GM04504 (cell line): Measurements from ENCODE around the gene KLF14.
"Not testable (repeated sequence)": the region's sequence is repeated elsewhere in the genome, so short reads cannot be mapped to it uniquely, and the experiment has no call there.

Experiments
- DNase-seq: peaks from one replicate; pipeline ENCODE4 v3.0.0-alpha.2; 2012; ENCODE audit warnings: low read depth

The KLF14 gene

DNA sequence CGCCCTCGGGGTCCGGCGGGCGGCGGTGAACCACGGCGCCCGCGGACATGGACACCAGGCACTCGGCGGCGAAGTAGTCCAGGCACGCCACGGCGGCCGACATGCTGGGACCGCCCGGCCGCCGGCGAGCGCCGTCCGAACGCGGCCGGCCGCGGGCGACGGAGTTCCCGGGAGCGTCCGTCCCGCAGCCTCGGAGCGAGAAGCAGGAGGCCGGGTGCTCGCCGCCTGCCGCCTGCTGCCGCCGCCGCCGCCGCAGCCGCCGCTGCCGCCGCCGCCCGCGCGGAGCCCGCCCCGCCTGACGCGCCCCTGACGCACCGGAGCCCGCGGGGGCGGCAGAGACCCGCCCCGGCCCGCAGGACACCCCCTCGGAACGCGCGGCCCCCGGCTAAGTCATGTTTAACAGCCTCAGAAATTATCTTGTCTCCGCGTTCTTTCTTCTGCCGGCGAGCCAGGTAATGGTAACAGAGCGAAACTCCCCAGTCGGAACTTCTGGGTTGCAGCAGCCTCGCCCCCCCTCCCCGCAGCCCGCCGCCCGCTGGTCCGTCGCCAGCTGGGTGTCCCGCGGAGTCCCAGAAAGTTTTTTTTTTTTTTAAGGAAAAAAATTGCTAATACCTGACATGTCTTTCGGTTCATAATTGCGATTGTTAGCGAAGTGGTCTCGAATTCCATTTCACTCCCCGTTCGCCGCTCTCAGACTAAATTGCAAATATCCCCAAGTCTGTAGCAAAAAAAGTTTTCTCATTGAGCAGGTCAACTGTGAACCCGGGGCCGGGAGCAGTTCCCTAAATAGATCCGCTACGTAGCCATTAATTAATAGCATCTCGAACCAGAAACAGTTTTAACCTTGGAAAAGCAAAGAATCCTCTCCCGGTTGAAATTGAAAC, at the start of gene KLF14:
Gene KLF14 (minus strand): TSS at position 277 of the 884 bp plus-strand sequence. CDS start 174 bp downstream, at position 103.
- no peak for DNase-seq

DNA sequence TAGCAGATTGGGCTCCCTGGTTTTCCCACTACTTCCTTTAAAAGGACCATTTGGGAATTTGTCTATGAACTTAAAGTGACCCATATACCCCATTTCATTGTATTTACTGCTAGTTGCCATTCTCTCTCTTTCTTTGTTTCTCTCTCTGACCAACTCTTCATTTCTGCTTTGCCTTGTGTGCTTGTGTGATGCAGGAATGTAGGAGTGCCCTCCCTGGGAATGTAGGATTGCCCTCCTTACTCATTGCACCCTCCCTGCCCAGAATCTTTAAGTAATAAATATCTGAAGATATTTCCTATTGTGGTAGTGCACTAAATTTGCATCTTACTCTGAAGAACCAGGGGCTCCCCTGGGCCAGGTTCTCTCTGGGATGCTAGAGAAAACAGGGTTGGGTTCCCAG, 47.3 kb upstream of the KLF14 start:
- no peak for DNase-seq

DNA sequence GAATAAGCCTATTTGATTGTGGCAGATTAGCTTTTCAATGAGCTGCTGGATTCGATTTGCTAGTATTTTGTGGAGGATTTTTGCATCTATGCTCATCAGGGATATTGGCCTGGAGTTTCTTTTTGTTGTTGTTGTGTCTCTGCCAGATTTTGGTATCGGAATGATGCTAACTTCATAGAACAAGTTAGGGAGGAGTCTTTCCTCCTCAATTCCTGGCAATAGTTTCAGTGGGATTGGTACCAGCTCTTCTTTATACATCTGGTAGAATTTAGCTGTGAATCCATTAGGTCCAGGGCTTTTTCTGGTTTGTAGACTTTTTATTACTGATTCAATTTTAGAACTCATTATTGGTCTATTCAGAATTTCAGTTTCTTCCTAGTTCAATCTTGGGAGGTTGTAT, 43.4 kb upstream of the KLF14 start:
- peak; percentile 1 for DNase-seq

DNA sequence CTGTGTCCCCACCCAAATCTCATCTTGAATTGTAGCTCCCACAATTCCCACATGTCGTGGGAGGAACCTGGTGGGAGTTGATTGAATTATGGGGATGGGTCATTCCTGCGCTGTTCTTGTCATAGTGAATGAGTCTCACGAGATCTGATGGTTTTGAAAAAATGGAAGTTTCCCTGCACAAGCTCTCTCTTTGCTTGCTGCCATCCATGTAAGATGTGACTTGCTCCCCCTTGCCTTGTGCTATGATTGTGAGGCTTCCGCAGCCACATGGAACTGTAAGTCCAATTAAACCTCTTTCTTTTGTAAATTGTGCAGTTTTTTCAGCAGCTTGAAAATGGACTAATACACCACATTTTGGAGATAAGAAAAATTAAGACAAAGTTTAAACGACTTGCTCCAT, 38.4 kb upstream of the KLF14 start:
- DNase-seq, result not testable (repeated sequence)

DNA sequence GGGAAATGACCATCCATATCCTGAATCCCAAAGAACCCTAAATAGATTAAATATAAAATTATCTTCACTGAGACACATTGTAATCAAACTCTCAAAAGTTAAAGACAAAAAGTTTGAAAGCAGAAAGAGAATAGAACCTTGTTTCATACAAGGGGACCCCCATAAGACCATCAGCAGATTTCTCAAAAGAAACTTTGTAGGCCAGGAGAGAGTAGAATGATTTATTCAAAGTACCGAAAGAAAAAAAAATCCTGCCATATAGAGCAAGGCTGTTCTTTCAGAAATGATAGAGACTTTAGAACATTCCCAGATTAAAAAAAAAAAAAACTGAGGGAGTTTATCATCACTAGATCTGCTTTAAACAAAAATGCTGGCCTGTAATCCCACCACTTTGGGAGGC, 34.8 kb upstream of the KLF14 start:
- DNase-seq, result no peak

DNA sequence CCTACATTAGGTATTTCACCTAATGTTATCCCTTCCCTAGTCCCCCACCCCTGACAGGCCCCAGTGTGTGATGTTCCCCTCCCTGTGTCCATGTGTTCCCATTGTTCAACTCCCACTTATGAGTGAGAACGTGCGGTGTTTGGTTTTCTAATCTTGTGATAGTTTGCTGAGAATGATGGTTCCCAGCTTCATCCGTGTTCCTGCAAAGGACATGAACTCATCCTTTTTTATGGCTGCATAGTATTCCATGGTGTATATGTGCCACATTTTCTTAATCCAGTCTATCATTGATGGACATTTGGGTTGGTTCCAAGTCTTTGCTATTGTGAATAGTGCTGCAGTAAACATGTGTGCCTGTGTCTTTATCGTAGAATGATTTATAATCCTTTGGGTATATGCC, 30.6 kb upstream of the KLF14 start:
- DNase-seq, result not testable (repeated sequence)

DNA sequence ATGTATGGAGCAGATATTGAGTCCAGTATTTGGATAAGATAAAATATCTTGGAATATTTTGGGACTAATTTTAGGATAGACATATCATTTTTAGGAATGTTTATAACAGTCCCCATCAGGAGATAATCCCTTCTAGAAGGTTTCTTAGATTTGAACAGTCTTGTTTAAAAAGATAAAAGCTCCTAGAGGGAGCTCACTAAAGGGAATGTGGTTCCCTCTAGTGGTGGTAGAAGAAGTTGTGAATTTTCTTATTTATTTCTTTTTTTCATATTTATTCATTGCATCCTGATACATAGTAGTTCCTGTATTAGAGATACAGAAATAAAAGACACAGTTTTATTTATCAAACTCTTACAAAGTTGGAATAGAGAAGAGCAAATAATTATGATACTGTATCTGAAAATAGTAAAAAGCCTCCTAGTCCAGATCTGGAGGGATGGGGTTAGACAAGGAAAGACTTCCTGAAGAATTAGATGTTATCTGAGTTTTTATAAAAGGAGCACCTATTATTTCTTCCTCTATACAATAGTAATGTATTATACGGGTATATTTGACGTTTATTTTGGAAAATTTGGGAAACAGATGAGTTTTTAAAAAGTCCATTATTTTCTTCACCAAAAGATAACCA, 24.5 kb upstream of the KLF14 start:
- peak; percentile 27 for DNase-seq

DNA sequence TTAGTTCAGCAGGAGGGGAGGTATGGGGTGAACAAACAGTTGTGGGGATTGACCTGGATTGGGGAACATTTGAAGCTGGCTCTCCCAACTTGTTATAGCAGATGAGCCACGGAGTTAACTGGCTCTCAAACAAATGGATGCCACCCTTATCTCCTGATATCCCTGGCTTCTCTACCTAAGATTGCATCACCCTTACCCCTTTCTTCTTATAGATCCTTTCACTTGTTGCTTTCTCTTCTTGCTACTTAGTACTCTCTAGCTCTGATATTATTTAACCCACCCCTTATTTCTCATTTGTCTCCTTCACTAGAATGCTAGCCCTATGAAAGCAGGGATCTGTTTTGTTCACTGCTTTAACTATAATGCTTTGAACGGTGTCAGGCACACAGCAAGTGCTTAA, 22.3 kb upstream of the KLF14 start:
- DNase-seq, result no peak

DNA sequence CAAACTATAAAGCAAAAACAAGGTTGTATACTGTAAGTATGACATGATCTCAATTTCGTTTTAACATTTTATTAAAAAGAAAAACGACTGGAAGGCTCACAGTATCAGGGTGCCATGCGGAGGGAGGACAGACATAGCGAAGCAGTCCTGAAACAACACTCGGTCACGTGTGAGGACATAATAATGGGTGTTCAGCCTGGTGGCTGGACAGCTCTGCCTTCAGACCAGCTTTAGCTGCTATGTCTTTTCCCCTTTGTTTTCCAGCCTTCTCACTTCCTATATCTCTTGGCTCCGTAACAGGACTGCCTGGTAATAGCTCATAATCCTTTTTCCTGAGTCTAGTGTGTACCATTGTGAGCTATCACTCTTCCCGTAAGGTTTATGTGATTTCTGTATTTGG, 18.4 kb upstream of the KLF14 start:
- no peak for DNase-seq

DNA sequence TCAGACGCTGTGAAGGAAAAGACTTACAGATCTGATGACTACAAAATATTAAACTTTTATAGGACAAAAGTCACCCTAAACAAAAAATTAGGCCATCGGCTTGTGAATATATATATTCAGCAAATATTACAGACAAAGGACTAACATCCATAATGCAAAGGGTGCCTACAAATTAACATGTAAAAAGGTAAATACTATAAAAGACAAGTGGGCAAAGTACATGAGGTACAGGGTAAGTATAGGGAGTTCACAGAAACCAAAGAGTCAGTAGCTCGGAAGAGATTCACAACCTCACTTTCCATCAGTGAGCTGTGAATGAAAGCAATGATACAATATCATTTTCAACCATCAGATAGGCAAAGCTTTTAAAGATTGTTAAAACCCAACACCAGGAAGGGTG, 16.7 kb upstream of the KLF14 start:
- DNase-seq, result no peak

DNA sequence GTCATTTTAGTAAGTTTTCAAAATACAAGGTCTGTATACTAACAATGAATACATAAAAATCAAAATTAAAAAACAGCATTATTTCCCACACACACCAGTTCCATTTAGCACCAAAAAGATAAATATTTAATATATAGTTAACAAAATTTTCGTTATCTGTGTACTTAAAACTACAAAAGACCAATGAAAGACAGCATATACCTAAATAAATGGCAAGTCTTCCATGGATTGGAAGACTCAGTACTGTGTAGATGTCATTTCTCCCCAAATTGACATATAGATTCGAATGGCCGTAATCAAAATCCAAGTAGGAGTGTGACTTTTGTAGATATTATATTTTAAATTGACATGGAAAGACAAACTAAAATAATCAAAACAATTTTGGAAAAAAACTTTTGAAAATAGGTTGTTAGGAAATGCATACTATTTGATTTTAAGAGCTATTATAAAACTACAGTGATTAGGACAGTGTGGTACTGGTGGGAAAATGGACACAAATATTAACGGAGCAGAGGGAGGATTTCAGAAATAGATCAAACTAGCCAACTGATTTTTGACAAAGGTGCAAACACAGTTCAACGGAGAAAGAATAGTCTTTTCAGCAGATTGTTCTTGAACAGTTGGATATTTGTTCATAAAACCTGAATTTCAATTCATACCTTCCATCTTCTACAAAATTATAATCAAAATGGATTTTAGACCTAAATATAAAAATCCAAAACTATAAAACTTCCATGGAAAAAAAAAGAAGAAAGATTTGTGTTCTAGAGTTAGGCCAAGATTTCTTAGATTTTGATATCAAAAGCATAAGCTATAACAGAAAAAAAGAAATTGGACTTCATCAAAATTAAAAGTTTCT, 14.8 kb upstream of the KLF14 start:
- no peak for DNase-seq

DNA sequence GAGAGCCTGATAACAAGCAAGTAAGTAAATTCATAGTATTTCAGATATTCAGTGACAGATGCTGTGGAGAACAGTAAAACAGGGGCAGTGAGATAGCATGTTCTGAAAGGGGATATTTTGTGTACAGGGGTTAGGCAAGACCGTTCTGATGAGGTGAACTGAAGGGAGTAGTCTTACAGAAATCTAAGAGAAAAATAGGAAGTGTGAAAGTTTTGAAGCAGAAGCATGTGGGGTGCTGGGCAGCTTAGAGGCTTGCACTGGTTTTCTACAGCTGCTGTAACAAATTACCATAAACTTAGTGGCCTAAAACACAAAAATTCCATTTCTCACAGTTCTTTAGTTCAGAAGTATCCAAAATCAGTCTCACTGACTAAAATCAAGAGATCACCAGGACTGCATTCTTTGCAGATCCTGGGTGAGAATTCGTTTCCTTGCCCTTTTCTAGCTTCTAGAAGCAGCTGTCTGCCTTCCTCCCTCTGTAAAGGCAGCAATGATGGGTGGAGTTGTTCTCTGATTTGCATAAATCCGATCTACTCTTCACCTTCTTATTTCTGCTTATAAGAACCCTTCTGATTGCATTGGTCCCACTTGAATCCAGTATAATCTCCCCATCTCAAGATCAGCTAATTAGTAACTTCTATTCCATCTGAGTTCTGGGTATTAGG, 7.5 kb upstream of the KLF14 start:
- DNase-seq, result no peak

DNA sequence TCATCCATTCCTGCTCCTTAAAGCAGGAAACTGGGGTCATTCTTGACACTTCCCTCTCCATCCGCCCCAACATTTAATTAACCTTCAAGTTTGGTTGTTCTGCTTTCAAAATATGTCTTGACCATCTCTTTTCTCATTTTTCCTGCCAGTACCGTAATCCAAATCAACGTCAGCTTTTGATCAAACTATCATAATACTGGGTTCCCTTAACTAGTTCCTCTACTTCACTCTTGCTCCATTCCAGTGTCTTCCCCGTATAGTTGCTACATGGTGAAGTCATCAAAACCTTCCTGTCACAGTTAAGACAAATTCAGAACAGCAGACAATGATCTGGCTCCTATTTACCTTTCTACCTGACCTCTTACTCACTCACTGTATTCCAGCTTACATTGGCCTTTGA, 6.6 kb upstream of the KLF14 start:
- DNase-seq, result no peak

DNA sequence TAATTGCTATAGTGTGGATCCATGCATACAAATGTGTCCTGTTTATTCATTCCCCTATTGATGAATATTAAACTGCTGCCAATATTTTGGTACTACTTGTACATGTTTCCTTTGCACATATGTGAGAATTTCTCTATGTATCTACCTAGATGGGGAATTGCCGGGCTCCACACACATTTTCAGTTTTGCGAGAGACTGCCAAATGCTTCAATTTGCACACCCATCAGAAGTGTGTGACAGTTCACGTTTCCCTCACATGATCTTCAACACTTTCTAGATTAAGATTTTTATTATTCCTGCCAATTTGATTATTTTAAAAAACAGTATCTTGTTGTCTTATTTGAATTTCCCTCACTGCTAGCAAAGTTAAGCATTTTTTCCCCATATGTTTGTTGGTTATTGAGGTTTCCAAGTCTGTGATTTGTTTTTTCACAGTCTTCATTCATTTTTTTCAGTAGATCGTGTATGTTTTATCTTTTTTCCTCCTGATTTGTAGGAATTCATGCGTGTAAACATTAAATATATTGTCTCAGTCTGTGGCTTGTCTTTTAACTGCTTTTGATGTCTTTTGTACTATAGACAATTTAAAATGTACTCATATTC, 2.4 kb upstream of the KLF14 start:
- no peak for DNase-seq

DNA sequence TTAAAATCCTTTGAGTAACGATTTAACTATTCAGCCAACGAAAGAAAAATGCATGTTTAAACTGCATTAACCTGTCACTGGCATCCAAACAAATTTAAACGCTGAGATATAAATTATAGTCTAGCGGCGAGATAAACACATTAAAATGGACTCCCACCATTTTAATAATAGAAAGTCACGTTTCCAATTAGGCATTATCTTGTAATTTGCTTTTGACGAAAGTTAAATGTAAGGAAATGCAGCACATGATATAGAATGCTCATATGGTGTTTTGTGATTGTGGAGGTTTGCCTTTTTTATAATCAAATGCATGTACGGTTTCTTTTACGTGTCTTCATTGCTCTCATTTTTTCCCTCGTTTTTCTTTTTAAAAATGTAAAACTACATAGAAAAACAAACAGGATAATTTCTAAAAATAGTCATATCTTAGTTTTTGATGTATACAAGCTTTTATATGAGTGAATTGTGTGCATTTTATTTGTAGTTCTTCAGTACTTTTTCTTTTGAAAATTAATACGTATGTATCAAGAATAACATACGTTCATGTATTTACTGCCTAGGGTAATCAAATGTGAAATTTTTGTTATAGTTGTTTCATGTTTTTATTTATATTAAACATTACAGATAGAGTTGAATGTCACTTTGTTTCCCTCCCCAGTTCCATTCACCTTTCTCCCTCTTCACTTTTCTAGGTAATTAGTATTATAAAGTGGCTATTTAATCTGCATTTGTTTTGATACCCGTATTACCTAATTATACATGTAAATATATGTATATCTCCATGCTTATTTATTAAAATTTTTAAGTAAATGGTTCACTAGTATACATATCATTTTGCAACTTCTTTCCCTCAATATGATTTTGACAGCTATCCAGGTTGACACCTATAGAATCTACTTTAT, 1.1 kb upstream of the KLF14 start:
- no peak for DNase-seq

DNA sequence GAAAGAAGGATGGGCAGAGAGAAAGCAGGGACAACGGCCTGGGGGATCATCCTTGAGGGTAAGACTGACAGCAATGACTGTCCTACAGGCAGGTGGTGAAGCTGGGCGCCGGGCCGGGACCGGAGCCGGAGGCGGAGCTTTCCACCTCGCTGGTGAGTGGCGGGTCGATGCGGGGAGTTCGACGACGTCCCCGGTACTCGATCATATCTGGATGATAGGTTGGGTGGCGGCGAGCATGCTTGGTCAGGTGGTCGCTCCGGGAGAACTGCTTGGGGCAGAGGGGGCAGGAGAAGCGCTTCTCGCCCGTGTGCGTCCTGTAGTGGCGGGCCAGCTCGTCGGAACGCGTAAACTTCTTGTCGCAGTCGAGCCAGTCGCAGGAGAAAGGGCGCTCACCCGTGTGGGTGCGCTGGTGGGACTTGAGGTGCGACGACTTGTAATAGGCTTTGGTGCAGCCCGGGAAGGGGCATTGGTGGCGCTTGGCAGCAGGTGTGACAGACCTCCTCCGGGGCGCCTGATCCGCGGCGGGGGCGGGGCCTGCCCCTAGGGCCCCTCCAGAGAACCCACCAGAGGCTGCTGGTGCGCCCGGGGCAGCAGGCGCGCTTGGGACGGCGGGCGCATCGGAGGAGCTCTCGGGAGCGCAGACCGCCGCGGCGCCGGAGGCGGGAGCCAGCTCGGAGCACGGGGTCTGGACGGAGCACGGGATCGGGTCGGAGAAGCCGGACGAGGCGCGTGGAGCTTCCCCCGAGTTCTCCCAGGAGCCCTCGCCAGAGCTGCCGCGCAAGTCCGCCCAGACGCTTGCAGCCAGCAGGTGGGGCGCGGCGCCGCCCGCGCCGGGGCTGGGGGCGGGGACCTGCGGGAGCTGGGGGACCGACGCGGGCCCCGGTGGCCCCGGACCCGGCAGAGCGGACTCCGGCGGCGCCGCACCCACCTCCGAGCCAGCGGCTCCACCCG, 752 bp downstream of the KLF14 start:
- DNase-seq, result no peak

DNA sequence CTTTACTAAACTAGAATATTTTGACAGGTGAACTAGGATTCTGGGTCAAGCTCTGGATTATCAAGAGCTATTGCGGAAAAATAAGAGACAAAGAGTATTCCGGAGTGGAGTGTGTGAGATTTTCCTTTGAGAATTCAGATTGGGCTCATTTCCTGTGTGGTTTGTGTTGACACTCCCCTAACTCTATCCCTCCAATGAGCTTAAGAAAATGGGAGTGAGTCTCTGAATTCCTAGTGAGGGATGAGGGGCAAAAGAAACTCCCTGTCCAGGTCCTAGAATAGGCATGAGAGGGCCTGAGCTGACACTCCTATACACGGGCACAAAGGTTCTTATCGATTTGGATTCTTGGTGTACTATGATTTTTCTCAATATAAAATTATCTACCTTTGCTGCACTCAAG, 10.2 kb downstream of the KLF14 start:
- DNase-seq, result no peak

DNA sequence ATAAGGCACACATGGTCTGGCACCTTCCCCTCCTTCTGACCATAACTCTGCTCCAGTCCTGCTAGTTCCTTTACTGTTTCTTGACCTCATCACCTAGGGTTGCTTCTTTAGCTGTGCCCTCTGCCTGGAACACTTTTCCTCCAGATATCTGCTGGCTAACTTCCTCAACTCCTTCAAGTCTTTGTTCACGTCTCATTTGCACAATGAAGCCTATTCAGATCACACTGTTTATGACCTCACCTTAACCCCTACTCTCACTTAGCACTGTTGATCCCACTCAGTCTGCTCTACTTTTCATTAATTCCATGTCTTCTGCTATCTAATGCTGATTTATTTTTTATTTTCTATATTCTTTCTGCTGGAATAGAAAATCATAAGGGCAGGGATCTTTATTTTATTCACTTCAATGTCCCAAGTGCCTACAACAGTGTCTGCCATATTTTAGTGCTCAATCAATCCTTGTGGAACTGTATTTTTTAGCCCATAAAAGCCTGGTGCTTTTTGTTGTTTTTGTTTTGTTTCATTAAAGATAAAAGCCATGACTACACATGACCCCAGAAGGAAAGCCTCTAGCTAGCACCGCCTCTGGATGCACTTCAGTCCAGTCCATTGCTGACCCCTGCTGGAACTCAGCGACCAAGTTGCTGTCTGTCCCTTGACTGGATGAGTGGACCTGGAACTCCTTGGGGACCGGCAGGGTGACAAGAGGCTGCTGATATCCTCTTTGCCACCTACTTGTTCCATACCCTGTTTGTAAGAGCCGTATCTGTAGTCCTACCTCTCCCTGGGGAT, 12.3 kb downstream of the KLF14 start:
- peak; percentile 35 for DNase-seq

DNA sequence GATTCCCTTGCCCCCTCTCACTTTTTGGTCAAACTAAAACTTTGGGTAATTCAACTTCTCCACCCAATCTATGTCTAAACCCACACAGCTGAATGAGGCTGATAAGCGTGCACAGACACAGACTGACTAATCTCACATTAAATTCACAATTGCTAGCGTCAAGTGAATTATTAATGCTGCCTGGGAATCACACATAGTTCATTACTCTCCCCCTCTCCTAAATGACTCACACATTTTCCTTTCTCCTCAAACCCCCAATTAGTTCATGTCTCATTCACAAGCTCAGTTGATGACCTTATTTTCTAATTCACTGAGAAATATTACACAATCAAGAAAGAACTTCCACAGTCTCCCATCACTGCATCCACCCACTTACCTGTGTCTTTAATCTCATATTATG, 14.5 kb downstream of the KLF14 start:
- DNase-seq, result no peak
